Stimulated activated CD4-positive, alpha-beta T cell treated with anti-CD3 and anti-CD28 coated beads, Interleukin-2, amount 100 ng/mL, for 24 hours (primary cell): Measurements from ENCODE around the gene RAB12.
"Not testable (repeated sequence)": the region's sequence is repeated elsewhere in the genome, so short reads cannot be mapped to it uniquely, and the experiment has no call there.

Experiments
- DNase-seq, 2 donors: peaks; one replicate each; pipeline ENCODE4 v3.0.0-alpha.2; 2020

RAB12 gene

DNA sequence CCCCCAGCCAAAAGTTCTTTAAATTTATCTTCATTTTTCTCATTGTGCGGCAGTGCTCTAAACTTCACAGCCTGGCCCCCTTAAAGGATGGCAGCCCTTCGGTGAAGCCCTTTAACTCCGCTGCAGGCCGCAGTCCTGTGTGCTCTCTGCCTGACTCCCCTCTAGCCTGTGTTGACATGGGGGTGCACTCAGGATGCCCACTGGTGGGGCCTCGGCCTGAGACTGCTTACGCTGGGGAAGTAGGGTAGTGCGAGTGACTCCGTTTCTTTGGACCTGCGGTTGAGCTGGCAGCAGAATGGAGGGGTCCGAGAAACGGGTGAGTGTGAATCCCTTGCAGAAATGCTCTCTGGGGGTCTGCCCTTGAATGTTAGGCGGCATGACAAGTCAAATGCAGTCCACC lies 5.6 kb downstream of the RAB12 start:
- no peak for DNase-seq

DNA sequence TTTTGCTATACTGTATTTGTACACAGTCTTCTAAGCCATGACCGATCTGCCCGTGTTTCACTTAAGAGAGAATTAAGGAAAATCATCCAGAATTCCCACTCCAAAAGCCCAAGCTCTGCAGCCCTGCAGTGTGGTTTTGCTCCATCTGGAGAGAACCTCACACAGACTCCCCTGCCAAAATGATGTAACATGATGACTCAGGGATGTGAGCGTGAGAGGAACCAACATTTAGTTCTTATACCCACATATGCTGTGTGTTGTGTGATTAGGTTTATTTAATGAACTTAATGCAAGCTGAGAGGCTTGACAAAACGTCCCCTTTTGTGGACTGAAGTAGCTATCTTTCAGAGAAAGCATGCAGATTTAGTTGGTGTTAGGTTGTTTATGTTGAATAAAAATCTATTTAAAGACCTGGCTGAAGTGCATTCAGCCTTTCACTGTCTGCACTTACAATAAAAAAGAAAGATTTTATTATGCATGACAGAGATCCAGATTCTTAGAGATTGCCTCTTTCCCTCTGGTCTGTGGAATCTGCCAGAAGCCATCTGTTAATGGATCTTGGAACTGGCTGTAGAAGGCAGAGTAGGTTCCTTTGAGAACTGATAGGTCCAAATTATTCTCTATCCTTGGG lies 6.3 kb downstream of the RAB12 start:
- no peak for DNase-seq

DNA sequence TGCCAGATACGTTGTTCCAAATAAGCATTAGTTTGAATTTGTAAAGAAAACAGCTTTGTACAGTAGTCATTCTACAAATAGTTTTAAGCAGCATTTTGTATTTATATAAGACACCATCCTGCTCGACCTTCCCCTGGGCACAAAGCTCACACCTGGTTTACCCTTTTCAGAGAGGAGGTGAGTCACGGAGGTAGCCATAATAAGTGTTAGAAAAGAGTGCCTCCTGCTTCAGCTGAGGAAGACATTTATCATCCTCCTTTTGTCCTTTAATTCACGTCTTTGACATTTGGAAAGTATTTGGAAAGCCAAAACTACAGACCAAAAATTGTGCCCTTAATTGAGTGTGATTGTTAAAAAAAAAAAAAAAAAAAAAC lies 6.8 kb downstream of the RAB12 start:
- DNase-seq = no peak

GRCh38 chr18:8617907-8618306 lies 8.7 kb downstream of the RAB12 start:
- no peak for DNase-seq

GRCh38 chr18:8619041-8619440 lies 9.8 kb downstream of the RAB12 start:
- no peak for DNase-seq

DNA sequence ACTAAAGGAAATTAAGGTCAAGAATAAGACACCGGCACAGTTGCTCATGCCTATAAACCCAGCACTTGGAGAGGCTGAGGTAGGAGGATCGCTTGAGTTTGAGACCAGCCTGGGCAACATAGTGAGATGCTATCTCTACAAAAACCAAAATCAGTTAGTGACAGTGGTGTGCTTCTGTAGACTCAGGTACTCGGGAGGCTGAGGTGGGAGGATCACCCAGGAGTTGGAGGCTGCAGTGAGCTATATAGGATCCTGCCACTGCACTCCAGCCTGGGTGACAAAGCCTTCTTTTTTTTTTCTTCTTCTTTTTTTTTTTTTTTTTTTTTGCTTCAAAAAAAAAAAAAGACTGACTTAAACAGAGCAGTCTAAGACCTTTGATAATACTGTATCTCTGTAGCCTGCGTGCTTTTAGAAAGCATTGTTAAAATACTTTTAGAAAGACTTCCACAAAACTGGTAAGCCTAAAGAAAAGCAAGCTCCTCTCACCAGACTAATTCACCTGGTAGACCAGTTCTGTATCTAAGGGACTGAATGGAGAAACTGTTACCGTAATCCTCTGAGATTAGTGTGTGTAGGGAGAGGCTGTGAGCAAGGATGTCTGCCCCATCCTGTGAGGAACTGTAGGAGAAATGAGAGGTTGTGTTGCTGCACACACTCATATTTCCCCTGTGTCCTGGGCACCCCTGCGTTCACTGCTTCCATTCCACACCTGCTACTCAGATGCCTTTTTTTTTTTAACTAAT lies 10.8 kb downstream of the RAB12 start:
- DNase-seq = no peak

- no peak for DNase-seq
Measured at GRCh38 chr18:8620845-8621244, 11.6 kb downstream of the RAB12 start.

DNA sequence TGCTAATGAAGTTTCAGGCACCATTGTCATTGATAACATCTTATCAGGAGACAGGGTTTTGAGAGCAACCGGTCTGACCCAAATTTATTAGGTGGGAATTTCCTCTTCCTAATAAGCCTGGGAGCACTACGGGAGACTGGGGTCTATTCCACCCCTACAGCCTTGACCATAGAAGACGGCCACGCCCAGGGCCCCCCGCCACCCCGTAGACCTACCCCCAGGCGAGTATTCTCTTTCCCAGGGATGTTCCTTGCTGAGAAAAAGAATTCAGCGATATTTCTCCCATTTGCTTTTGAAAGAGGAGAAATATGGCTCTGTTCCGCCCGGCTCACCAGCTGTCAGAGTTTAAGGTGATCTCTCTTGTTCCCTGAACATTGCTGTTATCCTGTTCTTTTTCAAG lies 13.4 kb downstream of the RAB12 start:
- not testable (repeated sequence) for DNase-seq

DNA sequence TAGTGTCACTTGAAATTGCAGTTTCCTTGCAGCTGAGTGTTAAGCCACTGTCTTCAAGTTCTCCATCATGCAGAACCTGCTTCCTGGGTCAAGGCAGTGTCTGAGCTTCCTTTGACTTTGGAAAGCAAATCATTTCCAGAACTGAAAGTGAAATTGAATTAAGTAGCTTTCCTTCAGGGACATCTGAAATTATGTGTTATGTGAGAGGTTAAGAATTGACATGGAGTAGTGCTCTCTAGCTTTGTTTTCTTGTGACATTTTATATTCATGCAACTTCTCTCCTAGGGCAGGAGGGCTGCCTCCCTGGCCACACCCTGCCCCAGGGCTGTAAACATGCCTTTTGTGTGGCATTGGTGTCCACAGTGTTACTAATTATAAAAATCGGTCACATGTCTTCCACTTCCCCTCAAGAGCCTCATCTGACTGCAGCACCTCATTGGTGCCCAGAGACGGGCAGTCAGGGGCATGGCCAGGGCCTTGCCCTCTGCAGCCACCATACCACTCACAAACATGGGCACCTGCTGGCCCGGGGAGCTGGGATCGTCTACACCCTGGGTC lies 14.4 kb downstream of the RAB12 start:
- no peak for DNase-seq

DNA sequence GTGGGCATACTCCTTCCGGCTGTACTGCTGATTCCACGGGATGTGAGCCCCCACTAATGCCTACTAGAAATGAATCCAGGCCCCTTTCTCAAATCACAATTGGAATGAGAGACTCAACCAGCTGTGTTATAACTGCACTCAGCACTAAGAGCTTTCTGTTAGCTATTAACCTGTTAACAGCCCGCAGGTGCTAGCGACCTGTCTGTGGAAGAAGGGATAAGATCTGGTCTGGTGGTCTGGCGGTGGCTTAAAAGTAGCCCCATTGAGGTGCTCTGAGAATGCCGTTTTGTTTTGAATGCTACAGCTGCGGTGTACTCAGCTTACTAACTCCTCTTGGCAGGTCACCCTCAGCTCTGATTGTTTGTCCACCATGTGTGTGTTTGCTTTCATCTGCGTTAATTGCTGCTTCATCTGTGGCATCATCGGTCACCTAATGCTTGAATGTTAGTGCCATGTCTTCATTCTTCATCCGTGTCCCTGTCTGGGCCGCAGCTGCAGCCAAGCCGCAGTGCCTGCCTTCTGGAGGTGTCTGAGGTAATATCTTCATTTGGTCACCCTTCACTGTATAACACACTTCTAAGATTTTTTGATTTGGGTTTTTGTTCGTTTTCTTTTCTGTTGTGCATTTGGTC lies 16.3 kb downstream of the RAB12 start:
- no peak for DNase-seq

DNA sequence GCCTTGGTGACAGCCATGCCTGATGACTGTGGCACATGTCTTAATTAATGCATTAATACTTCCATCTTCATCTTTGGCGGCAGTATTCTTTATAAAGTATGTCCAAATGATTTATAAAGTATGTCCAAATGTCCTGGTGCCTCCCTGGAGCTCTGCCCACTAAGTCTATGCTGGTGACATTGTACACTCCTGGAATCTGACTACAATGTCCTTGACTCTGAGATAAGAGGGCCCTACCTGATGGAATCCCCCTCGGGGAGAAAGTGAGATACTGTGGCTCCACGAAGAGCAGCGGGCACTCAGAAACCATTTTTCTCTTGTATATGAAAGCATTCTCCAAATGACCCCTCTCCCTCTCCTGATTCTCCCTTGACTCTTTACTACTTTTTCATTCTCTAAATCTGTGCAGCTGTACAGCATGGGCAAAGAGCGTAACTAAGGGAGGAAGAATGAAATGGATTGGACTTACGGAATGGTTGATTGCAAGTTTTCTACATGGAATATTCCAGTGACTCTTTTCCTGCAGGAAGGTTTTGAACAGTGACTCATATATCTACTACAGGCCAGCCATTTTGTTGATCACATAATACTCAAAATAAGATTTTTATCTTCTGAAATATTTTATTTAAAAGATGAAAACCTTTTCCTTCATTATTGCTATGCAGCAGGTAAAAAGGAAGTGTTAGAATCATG lies 17.3 kb downstream of the RAB12 start:
- DNase-seq = no peak

DNA sequence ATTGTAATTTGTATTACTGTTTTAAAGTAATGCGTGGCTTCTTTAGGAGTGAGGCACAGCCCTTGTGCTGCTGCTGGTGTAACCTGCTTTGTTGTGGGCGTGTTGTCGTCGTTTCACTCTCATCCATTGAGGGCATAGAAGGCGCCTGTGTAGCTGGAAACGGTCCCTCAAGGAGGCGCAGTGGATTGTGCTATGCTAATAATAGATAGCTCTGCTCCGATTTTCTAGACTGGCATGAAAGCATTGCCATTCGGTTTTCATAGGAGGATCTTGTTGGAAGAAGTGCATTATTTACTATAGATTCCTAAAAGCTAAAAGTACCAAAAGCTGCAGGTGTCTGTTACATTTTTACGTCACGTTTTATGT lies 17.9 kb downstream of the RAB12 start:
- no peak for DNase-seq

DNA sequence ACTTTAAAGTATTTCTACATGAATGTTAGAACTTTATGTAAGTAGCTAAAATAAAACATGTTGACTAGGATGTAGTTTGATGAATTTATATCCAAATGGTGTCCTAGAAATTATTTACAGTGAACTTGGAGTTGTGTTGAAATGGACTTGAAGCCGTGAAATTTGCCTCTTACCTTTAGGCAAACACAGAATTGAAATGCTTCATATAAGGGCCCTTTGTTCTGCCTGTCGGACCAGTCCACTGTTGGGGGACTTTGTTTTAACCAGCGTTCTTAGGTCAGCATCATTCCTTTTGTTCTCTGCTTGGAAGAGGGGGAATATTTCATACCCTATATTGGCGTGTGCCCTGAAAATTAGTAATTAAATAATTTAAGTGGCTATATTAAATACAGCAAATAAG lies 18.3 kb downstream of the RAB12 start:
- no peak for DNase-seq

- no peak for DNase-seq
Measured at GRCh38 chr18:8629602-8630001, 20.4 kb downstream of the RAB12 start.

DNA sequence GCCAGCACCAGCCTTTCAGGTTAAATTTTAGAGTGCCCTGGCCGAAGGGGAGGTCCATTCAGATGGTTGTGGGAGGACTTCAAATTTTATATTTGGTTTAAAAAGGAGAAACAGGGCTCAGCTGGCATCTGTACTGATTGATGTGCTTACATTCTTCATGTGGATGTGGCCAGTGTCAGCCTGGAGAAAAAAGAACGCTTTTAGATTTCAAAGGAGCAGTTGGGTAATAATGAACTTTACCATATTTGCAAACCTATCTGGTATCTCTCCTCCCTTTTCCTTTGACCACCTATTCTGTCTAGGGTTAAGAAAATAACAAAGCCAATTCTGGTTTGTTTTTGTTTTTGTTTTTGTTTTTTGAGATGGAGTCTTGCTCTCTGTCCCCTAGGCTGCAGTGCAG lies 21.3 kb downstream of the RAB12 start:
- DNase-seq = no peak

DNA sequence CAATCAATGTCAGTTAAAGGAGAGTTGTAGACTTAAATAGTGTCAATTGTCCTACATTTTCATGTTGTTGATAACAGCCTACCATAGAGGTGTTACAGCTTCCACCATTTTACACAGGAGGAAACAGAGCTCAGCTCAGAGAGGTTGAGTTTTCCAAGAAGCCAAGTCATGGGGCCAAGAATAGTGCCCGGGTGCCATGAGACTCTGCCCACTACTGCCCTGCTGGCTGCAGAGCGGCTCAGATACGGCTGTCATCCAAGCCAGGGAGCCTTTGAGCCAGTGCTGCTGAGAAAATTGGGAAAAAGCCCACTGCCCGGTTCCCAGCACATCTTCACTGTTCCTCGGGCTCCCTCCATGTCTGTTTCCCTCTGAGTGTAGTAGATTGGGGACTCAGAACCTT lies 22.0 kb downstream of the RAB12 start:
- DNase-seq = no peak

GRCh38 chr18:8632386-8632785 lies 23.1 kb downstream of the RAB12 start:
- no peak for DNase-seq

DNA sequence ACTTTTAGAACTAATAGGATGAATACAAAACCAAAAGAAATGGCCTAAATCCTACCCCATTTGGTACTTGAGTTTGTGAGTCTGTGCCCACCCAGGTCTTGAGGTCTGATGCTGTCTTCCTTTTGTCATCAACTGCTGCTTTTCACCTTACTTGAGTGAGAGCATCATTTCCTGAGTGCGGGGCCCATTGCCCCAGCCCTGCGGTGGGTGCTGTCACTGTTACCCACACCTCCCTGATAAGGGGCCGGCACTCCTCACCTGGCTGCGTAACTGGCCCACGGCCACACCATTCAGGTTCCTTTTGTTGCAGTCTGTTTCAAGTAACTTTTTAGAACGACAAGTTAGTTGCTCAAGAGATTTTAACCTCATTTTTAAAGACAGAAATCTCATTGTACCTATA lies 25.3 kb downstream of the RAB12 start:
- DNase-seq = no peak

DNA sequence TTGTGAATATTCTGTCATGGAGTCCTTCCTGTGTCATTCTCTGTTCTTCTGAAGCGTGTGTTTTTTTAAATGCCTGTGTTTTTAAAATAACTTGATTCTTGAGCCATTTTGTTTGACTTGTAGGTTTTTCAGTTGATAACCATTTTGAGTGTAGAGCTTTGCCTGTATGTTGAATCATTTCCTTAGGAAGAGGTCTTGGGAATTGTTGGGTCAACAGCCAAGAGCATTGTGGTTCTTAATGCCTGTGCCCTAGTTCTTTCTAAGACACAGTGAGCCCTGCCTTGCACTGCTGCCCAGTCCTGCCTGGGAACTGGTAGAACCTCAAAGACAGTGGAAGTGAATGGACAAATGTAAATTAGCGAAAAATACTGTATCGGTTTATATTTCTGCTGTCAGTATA lies 25.9 kb downstream of the RAB12 start:
- DNase-seq = no peak

- no peak for DNase-seq
Measured at GRCh38 chr18:8639762-8640161, 30.5 kb downstream of the RAB12 start.

- no peak for DNase-seq
Measured at GRCh38 chr18:8643326-8643878, 34.2 kb downstream of the RAB12 start.

GRCh38 chr18:8647359-8647758 lies 38.1 kb downstream of the RAB12 start:
- DNase-seq = not testable (repeated sequence)
